Common myeloid progenitor, CD34-positive (primary cell): ENCODE data around the gene NUDCD3.

Source experiments
- CTCF ChIA-PET: fragments of 350-600 bp; sonication (Branson Sonifier 250); formaldehyde crosslinking; loops from one replicate; lab custom pipeline; 2021; ENCODE audit warnings: antibody characterized with exemption; lab: Charles Lee
- POLR2A ChIA-PET: fragments of 350-600 bp; sonication (Branson Sonifier 250); formaldehyde crosslinking; loops from one replicate; lab custom pipeline; 2021; ENCODE audit warnings: antibody characterized with exemption; lab: Charles Lee
- DNase-seq, 3 donors: peaks; one replicate each; pipeline versions ENCODE4 v3.0.0 to v3.0.0-alpha.2; 2013
- H3K27ac ChIP-seq, 2 experiments: 1 replicate in 1 of 2; 2 replicates in 1 of 2; pipeline ENCODE4 v1.7.0; 2013; ENCODE audit warnings: inconsistent platforms in 2 of 2, low read length in 2 of 2, mild to moderate bottlenecking in 2 of 2, low read depth in 1 of 2, moderate library complexity in 1 of 2; ENCODE audit not compliant: severe bottlenecking in 2 of 2, insufficient read depth in 1 of 2, poor library complexity in 1 of 2
- H3K27me3 ChIP-seq, 5 experiments: replicated peaks in 2 of 5; 1 replicate in 3 of 5; 2 replicates in 2 of 5; pipeline versions ENCODE4 v1.6.1 to v1.7.0; 2013; ENCODE audit warnings: low read length in 4 of 5, mild to moderate bottlenecking in 2 of 5, moderate library complexity in 2 of 5, inconsistent platforms in 1 of 5; ENCODE audit not compliant: insufficient read depth in 5 of 5, control insufficient read depth in 4 of 5
- H3K36me3 ChIP-seq, 4 experiments: 1 replicate in 2 of 4; 2 replicates in 2 of 4; pipeline versions ENCODE4 v1.6.1 to v1.7.0; 2013; ENCODE audit warnings: low read length in 3 of 4, control low read depth in 1 of 4, mild to moderate bottlenecking in 1 of 4; ENCODE audit not compliant: control insufficient read depth in 4 of 4, insufficient read depth in 4 of 4
- H3K4me1 ChIP-seq, 4 experiments: 1 replicate in 3 of 4; 2 replicates in 1 of 4; pipeline versions ENCODE4 v1.6.1 to v1.7.1; 2013; ENCODE audit warnings: low read length in 3 of 4, mild to moderate bottlenecking in 3 of 4, control low read depth in 1 of 4, inconsistent platforms in 1 of 4, moderate library complexity in 1 of 4; ENCODE audit not compliant: control insufficient read depth in 4 of 4, insufficient read depth in 4 of 4; ENCODE audit errors: control extremely low read depth in 1 of 4
- H3K4me3 ChIP-seq, 7 experiments: 1 replicate in 4 of 7; 2 replicates in 3 of 7; pipeline versions ENCODE4 v1.5.1 to v1.7.0; 2013; ENCODE audit warnings: mild to moderate bottlenecking in 7 of 7, low read length in 6 of 7, moderate library complexity in 6 of 7, inconsistent platforms in 2 of 7, low read depth in 2 of 7, control low read depth in 1 of 7; ENCODE audit not compliant: insufficient read depth in 4 of 7, control insufficient read depth in 1 of 7; ENCODE audit errors: extremely low read depth in 1 of 7
- H3K9me3 ChIP-seq, 5 experiments: 1 replicate in 4 of 5; 2 replicates in 1 of 5; pipeline versions ENCODE4 v1.6.1 to v1.7.1; 2013; ENCODE audit warnings: low read length in 4 of 5, mild to moderate bottlenecking in 2 of 5, inconsistent platforms in 1 of 5, low read depth in 1 of 5, moderate library complexity in 1 of 5; ENCODE audit not compliant: control insufficient read depth in 4 of 5, insufficient read depth in 2 of 5; ENCODE audit errors: control extremely low read depth in 1 of 5
- WGBS: methylation state at CpG from one replicate; pipeline ENCODE4 v1.1.5; 2013; ENCODE audit not compliant: insufficient coverage; 5-methylcytosine and 5-hydroxymethylcytosine counted together

The NUDCD3 gene

GRCh38 chr7:44391746-44392617 is 98.5 kb downstream of the NUDCD3 start:
- H3K4me1 ChIP-seq, result no peaks in the 10 kb centered on the region
- POLR2A ChIA-PET, result no interaction called here
- H3K4me3 ChIP-seq, result no peak overlapping the region
- H3K36me3 ChIP-seq, result peaks cover 6 to 77% (median 51%) of the 10 kb centered on the region in 4 experiments
- no peaks in the 10 kb centered on the region for H3K27me3 ChIP-seq
- H3K27ac ChIP-seq, result no peak overlapping the region
- WGBS, result 100% methylated on average over 11 of the region's 11 CpGs
- CTCF ChIA-PET, result interaction anchor here (1.3 kb wide), 1 partner anchor 92 kb away, joined by 3 read pairs; no protein-coding TSS in a partner anchor
- no peak for DNase-seq
- H3K9me3 ChIP-seq, result no peaks in the 10 kb centered on the region

DNA sequence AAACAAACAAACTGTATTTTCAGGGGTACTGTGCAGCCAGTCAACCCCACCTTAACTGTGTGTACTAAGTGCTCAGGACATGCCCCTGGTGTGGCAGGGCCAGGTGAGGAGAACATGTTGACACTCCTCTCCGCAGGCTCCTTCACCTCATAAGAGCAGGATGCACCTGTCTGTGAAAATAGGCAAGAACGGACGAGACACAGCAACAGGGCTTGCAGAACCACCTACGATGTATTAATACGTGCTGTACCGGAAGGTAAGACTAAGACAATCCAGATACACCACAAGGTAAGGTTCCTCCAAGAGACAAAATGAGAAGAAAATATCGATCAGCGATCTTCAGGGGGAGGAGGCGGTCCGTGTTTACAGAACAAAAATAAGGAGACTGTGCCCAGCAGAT is 99.3 kb downstream of the NUDCD3 start:
- DNase-seq, result no peak
- WGBS, result 86% methylated on average over 10 of the region's 10 CpGs
- POLR2A ChIA-PET, result no interaction called here
- Histone ChIP-seq H3K9me3 (no peaks in the 10 kb centered on the region), H3K36me3 (peaks cover 12 to 84% (median 58%) of the 10 kb centered on the region in 4 experiments), H3K27ac (no peak overlapping the region), H3K27me3 (no peaks in the 10 kb centered on the region), H3K4me3 (no peak overlapping the region), H3K4me1 (no peaks in the 10 kb centered on the region)
- CTCF ChIA-PET, result no interaction called here

- WGBS, result 94% methylated on average over 2 of the region's 2 CpGs
- ChIA-PET CTCF (no interaction called here), POLR2A (no interaction called here)
- Histone ChIP-seq H3K9me3 (no peaks in the 10 kb centered on the region), H3K4me1 (no peaks in the 10 kb centered on the region), H3K27me3 (no peaks in the 10 kb centered on the region), H3K4me3 (no peak overlapping the region), H3K36me3 (peaks cover 12 to 85% (median 61%) of the 10 kb centered on the region in 4 experiments), H3K27ac (no peak overlapping the region)
- no peak for DNase-seq
These were observed 99.8 kb downstream of the NUDCD3 start for GRCh38 chr7:44390701-44391100.

DNA sequence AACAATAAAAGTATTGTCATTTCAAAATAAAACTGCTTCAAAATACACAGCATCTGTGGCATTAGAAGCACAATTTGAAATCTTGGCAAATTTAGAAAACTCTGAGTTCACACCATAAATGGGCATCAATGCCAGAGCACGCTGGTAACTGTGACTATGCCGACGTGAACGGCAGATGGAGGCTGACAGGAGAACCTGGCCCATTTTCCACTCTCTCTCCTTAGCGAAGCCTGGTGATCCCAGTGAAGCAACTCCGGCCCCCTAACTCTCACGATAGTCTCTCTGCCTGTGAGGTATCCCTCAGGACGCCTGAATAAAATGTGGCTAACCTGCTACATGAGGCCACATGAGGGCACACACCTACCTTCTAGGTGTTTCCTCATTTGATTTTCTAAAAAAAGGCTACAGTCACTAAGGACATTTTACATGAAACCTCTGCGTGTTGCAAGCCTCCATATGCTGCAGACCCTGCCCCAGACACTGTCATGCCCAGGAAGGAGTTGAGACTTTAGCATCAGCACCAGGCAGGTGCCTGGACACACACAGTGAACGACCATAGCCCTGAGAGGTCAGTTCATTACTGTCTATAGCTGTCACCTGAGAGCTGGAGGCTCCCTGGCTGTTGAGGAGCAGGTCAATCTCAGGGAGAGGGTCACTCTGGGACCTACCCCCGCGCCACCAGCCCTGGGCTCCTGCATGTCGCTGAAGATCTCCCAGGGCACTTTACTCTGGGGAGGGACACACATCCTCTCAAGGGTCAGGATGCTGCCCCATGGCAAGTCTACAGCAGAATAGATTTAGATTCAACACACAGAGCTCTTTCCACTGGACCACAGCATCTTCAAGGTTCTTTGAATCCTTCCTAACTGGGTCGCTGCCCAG is 102.1 kb downstream of the NUDCD3 start:
- ChIA-PET POLR2A (no interaction called here), CTCF (no interaction called here)
- no peak overlapping the region for H3K4me3 ChIP-seq
- H3K27ac ChIP-seq, result no peak overlapping the region
- H3K9me3 ChIP-seq, result no peaks in the 10 kb centered on the region
- peaks cover 15 to 94% (median 64%) of the 10 kb centered on the region in 4 experiments for H3K36me3 ChIP-seq
- DNase-seq, result no peak
- H3K4me1 ChIP-seq, result no peaks in the 10 kb centered on the region
- H3K27me3 ChIP-seq, result no peaks in the 10 kb centered on the region
- WGBS, result 98% methylated on average over 13 of the region's 14 CpGs

GRCh38 chr7:44387389-44387788 is 103.1 kb downstream of the NUDCD3 start:
- CTCF ChIA-PET, result no interaction called here
- no peak overlapping the region for H3K4me3 ChIP-seq
- no peaks in the 10 kb centered on the region for H3K4me1 ChIP-seq
- peaks cover 15 to 94% (median 61%) of the 10 kb centered on the region in 4 experiments for H3K36me3 ChIP-seq
- POLR2A ChIA-PET, result no interaction called here
- no peak for DNase-seq
- no peaks in the 10 kb centered on the region for H3K27me3 ChIP-seq
- H3K9me3 ChIP-seq, result no peaks in the 10 kb centered on the region
- H3K27ac ChIP-seq, result no peak overlapping the region
- 93% methylated on average over 2 of the region's 2 CpGs for WGBS

DNA sequence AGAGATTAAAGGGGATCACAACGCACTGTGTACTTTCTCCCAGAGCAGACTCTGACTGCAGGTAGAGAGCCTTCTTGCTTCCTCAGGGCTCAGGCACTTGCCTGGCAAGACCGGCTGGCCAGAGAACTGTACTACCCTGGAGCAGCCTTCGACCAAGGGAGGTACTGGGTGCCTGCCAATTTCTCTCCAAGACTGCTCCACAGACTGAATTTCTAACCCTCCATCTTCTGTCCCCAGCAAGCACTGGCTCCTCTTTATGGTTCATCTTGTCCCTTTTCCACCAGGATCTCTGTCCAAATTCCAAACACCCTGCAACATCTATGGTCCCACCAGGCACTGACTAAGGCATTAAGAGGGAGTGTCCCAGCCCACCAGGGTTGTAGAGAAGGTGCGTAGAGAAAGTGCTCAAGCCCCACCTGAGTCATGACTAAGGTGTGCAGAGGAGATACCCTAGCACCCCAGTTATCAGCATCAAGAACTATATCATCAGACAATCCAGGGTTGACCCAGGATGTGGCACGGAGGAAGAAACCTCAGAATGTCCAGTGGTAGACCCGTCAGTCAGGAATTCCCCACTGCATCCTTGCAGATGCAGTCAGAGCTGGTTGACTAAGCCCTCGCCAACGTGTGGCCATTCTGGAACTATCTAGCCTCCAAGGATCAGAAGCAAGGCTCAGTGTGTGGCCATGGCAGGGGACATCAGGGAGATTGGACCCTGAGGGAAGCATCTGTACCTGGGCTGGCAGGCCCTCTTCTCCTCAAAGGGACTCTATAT is 104.1 kb downstream of the NUDCD3 start:
- Histone ChIP-seq H3K36me3 (peaks cover 15 to 86% (median 52%) of the 10 kb centered on the region in 4 experiments), H3K4me1 (no peaks in the 10 kb centered on the region), H3K9me3 (no peaks in the 10 kb centered on the region), H3K27me3 (no peaks in the 10 kb centered on the region), H3K4me3 (no peak overlapping the region), H3K27ac (no peak overlapping the region)
- DNase-seq, result no peak
- ChIA-PET CTCF (no interaction called here), POLR2A (no interaction called here)
- 92% methylated on average over 7 of the region's 8 CpGs for WGBS
